Eye (tissue), 1 donor: ENCODE results near the gene SMG6.
"Not testable (repeated sequence)": the region's sequence is repeated elsewhere in the genome, so short reads cannot be mapped to it uniquely, and the experiment has no call there.

Experiments used
- DNase-seq: peaks from one replicate; pipeline ENCODE4 v3.0.0-alpha.2; 2015

Gene SMG6

DNA sequence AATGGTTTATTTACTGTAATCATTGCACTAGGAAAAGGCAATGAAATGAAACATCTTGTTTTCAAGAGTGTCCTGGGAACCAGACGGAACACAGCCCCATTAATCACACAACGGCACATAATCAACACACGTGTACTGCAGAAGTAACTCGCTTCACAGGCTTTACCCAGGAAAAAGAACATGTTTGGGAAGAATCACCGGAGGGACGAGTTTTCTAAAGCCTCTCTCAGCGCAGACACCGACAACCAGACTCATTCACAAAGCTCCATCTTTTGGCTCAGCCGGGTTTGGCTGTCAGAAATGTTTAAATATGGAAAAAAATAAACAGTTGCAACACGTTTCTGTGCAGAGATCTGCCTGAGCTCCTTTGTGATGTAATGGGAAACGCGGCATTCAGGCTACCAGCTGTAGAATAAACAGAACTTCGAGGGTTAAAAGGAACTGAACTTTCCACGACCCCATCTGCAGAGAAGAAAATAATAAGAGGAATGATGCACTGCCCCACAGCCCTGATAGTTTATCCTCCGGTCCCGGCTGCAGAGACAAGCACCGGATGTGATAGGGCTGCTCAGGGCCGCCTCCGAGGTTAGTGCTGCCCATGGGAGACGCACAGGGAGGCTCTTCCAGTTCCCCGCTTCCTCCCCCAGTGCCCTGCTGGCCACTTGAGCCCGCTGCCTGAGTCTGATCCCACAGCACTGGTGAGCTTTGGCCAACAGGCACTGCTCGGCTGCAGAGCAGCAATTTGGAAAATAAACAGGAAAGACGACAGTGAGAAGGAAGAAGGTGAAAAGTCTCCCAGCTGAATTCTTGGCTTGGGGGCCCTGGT, 128.9 kb downstream of the SMG6 start:
- peak; percentile 91 for DNase-seq

DNA sequence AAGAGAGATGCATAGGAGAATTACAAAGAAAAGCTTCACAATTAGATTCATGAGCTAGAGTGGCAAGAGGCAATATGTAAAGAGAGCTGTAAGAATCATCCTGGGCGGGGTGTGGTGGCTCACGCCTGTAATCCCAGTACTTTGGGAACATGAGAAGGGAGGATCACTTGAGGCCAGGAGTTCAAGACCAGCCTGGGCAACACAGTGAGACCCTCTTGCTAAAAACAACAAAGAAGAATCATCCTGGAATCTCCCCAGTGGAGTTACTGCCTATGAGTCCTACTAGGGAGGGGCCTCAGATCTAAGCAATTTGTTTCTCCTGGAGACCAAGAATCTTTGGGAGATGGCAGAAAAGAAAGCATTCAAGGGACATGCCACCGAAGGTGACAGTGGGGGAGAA, 129.6 kb downstream of the SMG6 start:
- peak; percentile 41 for DNase-seq

DNA sequence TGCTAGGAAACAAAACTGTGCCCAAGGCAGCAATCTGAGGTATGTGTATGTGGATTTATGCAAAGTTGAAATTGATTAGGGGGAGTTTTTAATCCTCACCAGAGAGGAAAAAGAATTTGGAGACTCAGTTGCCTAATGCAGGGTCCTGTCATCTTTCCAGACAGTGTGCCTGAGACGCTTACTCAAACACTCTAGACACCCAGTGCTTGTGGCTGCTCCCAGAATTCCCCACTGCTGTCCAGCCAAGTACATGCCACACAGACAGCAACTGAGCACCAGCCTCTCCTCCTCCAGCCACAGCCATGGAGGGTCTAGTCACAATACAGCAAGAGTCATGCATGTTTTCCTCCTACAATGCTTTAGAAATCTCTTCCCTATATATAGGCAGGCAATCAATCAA, 130.6 kb downstream of the SMG6 start:
- DNase-seq: peak; percentile 48

DNA sequence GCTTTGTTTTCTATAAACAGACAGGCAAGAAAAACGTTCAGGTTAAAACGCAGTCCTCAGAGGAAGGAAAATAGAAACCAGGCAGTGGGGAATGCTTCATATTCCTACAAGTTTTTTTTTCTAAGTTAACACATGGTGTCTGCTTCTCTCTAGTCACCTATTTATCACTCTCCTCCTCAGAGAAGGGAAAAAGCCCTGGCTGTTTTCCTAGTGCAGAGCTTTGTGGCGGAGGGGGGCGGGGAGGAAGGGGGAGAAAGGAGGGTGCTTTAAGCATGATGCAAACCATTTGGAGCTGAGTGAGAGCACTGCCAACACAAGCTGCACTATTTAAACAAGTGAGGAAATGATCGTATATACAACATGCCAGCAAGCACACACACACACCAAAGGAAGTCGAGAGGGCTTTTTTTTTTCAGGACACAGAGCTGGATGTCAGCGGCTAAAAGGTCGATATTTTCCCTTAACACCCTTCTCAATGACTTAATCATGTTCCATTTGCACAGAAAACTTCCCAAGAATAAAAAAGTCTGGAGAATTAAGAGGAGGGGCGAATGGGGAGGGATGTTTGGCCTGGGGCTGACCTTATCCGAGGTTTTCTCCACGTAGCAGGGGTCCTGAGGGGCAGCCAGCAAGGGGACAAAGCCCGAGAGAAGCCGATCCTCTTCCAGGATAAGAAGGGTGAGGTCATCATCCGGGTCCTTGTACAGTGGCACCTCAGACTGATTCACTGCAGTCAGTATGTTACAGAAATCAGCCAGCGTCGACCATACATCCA, 131.3 kb downstream of the SMG6 start:
- DNase-seq: peak; percentile 89

DNA sequence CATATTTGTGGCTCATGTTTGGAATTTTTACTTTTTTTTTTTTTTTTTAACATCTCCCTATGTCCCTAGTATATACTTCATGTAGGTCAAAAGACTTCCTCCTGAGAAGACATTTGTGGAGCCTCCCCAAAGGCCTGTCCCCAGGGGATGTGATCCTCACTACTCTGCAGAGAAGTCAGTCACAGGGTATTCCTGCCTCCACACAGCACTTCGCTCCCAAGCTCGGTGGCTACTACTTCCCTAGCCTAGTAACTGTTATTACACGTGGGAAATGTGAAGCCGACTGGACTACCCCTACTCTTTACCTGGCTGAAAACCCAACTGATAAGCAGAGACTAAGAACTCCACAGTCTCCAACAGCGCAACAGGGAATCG, 131.9 kb downstream of the SMG6 start:
- no peak for DNase-seq

DNA sequence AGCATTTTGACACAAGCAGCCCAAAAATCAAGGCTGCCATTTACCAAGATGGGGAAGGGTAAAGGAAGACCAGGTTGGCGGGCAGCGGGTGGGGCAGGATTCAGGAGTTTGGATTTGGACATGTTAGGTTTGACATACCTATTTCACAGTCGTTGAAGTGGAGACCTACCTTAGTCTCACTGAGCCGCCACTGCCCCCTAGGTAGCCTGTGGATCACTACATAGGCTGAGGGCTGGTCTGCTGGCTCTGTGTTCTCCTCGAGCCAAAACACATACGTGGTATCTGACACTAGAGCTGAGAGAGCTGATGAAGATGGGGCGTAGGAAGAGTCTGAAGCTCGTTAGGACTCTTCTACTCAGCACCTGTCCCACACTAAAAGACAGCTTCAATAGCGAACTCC, 133.6 kb downstream of the SMG6 start:
- no peak for DNase-seq

DNA sequence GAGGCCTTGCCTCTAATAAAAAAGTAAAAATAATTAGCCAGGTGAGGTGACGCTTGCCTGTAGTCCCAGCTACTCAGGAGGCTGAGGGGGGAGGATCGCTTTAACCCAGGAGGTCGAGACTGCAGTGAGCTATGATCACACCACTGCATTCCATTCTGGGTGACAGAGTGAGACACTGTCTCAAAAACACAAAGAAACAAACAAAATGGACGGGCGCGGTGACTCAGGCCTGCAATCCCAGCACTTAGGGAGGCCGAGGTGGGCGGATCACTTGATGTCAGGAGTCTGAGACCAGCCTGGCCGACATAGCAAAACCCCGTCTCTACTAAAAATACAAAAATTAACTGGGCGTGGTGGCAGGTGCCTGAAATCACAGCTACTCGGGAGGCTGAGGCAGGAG, 137.9 kb downstream of the SMG6 start:
- not testable (repeated sequence) for DNase-seq

DNA sequence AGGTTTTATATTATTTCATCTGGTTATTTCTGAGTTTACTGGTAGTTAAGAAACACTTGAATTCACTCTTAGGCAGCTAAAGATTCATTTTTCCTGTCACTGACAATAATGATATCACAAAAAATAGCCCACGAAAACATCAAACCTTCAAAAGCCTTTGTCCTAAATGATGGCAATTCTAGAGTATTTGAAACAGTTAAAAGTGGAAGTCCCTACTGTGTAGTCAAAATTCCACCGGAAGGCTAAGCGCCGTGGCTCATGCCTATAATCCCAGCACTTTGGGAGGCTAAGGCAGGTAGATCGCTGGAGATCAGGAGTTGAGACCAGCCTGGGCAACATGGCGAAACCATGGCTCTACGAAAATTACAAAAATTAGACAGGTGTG, 145.2 kb downstream of the SMG6 start:
- no peak for DNase-seq

DNA sequence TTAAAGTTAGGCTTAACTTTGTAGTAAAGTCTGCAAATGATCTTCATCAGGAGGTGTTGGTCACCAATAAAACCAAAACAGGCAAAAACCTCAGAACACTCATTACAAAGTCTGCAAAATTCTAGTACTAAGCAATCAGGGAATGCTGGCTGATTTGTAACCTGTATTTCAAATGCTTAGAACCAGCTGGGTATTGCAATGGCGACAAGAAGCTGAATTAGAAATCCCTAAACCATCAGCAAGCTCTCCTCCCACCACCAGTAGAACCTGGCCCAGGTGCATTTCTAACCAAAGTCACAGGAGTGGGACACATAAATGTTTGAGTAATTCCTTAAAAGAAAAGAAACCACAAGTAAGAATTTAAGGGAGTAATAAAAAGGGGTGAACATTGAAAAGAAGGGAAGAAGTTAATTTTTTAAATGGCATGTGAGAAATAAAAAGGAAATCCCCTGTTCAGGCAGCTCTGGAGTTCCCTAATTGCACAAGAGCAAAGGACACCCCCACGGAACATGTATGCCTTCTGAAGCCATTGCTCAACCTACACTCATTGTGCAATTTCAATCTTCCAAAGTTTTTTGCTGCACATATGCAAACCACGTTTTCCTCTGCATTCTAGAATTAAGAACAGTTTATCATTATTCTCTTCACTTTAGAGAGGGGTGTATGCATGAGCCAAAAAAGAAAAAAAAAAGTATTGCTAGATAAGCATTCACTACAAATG, 145.8 kb downstream of the SMG6 start:
- DNase-seq: no peak

DNA sequence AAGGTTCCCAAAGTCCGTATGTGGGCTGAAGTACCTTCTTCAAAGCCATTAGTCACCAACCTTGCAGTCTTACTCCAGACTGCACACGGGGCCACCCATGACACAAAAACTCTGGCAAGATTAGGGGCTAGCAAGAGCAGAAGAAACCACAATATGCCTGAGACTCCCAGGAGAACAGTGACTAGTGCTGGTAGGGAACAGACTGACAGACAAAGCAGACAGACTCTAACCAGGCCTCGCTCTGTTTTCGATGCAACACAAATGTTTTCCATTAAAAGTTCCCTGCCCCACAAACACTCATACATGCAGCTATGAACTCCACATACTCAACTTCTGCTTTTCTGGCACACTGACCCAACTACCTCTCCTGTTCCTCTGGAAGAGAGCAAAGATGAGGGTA, 146.5 kb downstream of the SMG6 start:
- DNase-seq: no peak

DNA sequence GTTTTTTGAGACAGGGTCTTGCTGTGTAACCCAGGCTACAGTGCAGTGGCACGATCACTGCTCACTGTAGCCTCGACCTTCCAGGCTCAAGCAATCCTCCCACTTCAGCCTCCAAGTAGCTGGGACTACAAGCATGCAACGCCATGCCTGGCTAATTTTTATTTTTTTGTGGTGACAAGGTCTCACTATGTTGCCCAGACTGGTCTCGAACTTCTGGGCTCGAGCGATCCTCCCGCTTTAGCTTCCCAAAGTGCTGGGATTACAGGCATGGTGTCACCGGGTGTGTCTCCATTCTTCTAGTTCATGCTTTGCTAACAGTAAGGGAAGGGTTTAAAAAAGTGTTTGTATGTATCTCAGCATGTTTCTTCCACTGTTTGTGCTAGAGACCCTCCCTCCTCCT, 146.9 kb downstream of the SMG6 start:
- no peak for DNase-seq

DNA sequence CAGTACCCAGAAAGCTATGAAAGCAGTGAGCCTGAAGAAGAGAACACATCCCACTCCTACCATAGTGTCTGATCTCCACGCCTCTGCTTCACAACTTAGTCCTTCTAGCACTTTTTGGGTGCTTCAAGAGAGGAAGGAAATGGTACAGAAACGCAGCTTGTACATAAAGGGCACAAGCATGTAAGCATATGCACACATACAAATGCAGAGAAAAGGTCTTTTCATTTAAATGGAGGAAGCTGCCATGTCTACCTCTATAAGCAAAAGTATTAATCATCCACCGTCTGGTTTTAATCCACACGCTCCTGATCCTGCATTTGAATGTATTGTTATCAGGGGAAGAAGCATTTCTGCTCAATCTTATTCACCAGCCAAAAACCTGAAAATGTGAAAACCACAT, 148.0 kb downstream of the SMG6 start:
- no peak for DNase-seq

DNA sequence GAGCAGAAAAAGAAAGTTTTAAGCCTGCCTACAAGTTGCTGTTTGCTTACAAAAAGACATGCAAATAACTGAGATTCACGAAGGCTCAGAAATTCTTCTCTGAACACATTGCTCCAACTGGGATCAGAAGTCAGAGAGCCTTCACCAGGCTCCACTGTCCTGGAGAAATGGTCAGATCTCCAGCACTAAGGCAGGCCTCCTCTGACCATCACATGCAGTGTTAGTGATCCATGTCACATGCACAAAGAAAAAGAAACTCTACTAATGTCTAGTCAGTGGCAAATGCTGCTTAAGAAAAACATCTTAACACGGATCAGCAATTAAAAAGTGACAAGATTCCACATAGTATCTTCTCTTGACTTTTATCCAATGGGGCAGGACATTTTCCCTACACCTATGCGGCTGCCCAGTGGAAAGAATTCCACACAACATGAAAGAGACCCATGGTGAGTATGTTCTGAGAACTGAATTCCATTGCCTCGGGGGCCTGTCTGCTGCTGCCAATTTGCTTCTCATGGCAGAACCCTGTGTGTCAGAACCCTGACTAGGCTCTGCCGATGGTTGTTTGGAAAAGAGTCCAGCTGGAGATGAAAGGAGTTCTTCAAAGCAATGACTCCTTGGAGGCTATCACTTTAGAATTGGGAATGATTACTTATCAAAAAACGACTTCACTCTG, 152.1 kb downstream of the SMG6 start:
- no peak for DNase-seq

DNA sequence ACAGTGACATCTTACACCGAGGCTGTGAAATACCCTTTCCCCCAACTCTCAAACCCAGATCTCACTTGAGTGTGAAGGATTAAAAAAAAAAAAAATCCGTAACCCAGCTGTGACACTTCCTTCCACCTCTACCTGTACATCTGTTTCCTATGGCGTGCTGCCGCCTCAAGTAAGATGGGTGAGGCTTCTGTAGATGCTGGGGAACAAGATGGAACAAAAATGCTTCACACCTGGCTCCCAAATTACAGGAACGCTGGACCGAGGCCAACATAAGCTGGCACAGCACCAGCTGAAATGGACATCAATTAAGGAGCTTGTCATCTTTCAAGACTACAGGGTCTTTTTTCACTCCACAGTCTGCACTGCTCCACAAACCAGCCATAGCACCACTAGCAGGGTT, 152.8 kb downstream of the SMG6 start:
- DNase-seq: no peak

DNA sequence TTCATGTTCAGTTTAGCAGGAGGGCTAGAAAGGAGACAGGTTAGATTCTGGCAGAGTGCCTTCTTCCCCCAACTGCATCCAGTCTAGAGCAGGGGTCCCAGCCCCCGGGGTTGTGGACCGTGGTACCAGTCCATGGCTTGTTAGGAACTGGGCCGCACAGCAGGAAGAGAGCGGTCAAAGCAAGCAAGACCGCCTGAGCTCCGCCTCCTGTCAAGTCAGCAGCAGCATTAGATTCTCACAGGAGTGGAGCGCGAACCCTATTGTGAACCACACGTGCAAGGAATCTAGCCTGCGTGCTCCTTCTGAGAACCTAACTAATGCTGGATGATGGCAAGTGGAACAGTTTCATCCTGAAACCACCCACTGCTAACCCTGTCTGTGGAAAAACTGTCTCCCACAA, 153.7 kb downstream of the SMG6 start:
- no peak for DNase-seq

DNA sequence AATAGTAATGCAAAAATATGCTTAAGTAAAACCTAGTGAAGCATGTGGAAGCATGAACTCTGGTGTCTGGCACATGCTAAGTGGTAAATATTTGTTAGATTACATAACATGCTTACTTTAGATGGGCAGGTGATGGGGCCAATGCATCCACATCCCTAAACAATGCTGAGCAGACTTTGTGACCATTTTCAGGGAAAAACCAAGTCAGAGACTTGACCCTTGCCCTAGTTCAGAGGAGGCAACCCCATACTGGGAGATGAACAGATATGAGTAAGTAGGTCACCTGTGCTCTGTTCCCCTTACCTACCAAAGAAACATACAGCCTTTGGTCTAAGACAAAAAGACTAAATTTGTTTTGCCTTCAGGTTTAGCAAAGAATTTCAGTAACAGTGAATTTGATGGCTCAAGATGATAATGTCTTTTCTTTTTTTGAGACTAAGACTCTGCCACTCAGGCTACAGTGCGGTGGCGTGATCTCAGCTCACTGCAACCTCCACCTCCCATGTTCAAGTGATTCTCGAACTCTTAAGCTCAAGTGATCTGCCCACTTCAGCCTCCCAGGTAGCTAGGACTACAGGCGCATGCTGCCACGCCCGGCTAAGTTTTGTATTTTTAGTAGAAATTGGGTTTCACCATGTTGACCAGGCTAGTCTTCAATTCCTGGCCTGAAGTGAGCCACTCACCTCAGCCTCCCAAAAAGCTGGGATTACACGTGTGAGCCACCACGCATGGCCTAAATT, 157.3 kb downstream of the SMG6 start:
- no peak for DNase-seq

DNA sequence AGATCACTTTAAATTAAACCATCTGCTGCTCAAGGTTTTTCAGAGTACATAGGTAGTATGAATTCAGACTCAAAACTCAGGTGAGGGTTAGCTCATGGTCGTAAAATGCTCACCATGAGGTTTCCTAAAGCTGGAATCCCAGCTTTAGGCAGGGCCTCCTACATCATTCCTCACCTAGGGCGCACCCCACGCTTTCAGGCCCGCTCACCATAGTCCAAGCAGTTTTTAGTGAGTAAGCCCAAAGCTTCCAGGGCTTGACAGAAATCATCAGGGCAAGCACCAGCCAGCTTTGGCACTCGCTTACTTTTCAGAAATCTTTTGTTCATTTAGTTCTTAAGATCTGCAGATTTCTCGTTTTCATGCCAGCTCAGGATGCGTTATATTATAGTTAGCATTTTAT, 158.9 kb downstream of the SMG6 start:
- no peak for DNase-seq

DNA sequence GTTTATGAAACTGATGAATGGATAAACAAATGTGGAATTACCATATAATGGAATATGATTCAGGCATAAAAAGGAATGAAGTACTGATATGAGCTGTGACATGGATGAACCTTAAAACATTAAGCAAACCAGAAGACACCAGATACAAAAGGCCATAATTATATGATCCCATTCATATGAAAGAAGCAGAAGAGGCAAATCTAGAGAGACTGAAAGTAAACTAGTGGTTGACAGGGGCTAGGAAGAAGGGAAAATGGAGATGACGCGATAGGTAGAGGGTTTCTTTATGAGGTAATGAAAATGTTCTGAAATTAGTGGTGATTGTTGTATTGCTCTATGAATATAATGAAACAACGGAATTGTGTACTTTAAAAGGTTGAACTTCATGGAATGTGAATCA, 160.3 kb downstream of the SMG6 start:
- no peak for DNase-seq

DNA sequence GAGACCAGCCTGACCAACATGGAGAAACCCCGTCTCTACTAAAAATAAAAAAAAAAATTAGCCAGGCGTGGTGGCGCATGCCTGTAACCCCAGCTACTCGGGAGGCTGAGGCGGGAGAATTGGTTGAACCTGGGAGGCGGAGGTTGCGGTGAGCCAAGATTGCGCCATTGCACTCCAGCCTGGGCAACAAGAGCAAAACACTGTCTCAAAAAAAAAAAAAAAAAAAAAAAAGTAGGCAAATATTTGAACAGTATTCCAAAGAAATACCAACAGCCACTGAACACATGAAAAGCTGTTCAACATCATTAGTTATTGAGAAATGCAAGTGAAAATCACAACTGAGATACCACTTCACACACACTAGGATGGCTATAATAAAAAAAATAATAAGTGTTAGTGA, 160.9 kb downstream of the SMG6 start:
- not testable (repeated sequence) for DNase-seq

DNA sequence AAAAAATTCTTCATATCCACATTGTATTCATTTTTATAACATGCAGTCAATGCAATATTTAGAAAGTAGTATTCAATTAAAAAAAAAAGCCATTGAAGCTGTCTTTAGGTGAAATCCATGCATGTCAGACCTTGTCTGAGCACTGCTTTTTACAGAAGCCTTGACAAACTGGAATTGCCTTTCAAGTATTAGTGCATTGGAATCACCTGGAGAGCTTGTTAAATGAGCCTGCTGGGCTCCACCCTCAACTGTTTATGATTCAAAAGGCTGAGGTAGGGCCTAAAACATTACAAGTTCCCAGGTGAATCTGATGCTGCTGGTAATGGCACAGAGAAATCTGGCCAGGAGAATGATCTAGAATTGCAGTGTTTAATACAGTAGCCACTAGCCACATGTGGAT, 162.9 kb downstream of the SMG6 start:
- DNase-seq: no peak

DNA sequence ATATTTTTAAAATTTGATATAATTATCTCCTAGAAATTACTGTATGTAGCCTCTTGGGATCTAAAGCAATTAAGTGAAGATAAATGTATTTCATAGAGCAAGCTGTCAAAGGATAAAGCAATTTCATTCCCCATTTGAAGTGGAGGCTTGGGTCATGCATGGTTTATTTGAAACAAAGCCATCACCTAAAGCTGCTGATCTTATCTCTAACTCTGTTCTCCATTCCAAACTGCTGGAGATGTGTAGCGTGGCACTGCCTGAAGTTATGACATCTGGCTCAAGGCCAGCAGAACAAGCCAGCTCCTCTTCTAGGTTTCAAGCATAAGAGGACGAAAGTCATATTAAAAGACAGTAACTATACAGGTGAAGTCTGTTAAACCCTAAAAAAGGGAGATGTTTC, 164.8 kb downstream of the SMG6 start:
- peak; percentile 45 for DNase-seq

DNA sequence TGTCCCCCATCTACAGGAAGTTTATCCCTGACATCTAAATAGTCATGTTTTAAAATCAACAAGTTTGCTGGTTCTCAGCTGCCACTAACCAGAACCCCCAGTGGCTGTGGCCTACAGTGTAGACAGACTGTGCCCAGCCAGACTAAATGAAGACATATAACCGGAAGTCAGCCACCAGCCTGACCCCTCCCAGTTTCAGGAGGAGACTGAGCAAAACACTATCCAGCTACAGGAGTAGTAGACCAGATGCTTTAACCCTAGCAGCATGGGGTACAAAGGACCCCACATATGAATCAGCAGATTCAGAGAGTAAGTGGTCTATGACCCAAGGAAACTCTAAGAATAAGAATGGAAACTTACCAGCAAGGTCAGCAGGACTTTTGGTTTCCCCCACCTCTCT, 165.3 kb downstream of the SMG6 start:
- no peak for DNase-seq
